Right lobe of liver (tissue), 4 donors: ENCODE results near the gene SPON1.

Source experiments
- POLR2A ChIP-seq: fragments of 450-650 bp; IDR thresholded peaks from one replicate; pipeline ENCODE4 v1.6.1; 2017; ENCODE audit warnings: antibody characterized with exemption, mild to moderate bottlenecking
- TF ChIP-seq, protein P1 (sequence below), 4 donors: fragments of 200-600 bp in 3 of 4; fragments of 450-650 bp in 1 of 4; IDR thresholded peaks; one replicate each; pipeline versions ENCODE4 v1.5.1 to v1.8.0; 2016 to 2022; ENCODE audit warnings: antibody characterized with exemption in 4 of 4, mild to moderate bottlenecking in 2 of 4
- donor health status: DM: no; HTN: no; CAD: no.
- donor health status: DM: no; HTN: no; CAD: no.
- donor health status: DM: no; HTN: yes; CAD: no.

DNA sequence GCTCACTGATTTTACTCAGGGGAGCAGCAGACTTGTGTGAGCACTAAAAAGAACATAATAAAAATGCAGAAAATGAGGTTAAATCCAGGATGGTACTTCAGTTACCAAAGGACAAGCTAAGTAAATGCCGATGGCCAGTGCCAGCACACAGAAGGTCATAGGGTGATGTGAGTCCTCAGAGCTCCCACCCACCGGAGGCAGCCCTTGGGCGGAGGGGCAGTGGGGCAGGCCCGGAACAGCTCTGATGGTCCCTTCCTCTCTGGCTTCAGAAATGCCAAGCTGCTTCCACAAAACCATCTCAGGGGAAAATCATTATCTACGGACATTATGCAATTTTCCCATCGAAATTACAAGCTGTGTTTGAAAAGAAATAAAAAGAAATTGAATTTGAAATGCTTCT lies 271.9 kb downstream of the SPON1 start:
- TF ChIP-seq, protein P1, sequence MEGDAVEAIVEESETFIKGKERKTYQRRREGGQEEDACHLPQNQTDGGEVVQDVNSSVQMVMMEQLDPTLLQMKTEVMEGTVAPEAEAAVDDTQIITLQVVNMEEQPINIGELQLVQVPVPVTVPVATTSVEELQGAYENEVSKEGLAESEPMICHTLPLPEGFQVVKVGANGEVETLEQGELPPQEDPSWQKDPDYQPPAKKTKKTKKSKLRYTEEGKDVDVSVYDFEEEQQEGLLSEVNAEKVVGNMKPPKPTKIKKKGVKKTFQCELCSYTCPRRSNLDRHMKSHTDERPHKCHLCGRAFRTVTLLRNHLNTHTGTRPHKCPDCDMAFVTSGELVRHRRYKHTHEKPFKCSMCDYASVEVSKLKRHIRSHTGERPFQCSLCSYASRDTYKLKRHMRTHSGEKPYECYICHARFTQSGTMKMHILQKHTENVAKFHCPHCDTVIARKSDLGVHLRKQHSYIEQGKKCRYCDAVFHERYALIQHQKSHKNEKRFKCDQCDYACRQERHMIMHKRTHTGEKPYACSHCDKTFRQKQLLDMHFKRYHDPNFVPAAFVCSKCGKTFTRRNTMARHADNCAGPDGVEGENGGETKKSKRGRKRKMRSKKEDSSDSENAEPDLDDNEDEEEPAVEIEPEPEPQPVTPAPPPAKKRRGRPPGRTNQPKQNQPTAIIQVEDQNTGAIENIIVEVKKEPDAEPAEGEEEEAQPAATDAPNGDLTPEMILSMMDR (IDR thresholded peaks at IDR 0.05) = no peak
- no peak for TF ChIP-seq POLR2A
